CMK (cell line): Measurements from ENCODE around the gene SAE1.

ENCODE experiments used
- DNase-seq: peaks from one replicate; pipeline ENCODE4 v3.0.0-alpha.2; 2010; ENCODE audit warnings: low read depth

Gene SAE1

GRCh38 chr19:47221080-47221841, 90.6 kb downstream of the SAE1 start:
- DNase-seq = no peak

GRCh38 chr19:47221890-47222289, 91.3 kb downstream of the SAE1 start:
- no peak for DNase-seq

GRCh38 chr19:47225746-47226425, 95.3 kb downstream of the SAE1 start:
- DNase-seq = peak; percentile 79

- DNase-seq = peak; percentile 96
Measured at GRCh38 chr19:47226426-47227351, 96.1 kb downstream of the SAE1 start.

GRCh38 chr19:47227352-47228167, 96.9 kb downstream of the SAE1 start:
- DNase-seq = peak; percentile 97

GRCh38 chr19:47228168-47228936, 97.7 kb downstream of the SAE1 start:
- peak; percentile 39 for DNase-seq

GRCh38 chr19:47228937-47229675, 98.5 kb downstream of the SAE1 start:
- DNase-seq = peak; percentile 61

GRCh38 chr19:47229676-47230053, 99.0 kb downstream of the SAE1 start:
- no peak for DNase-seq

GRCh38 chr19:47230054-47230920, 99.7 kb downstream of the SAE1 start:
- DNase-seq = peak; percentile 72

- no peak for DNase-seq
Measured at GRCh38 chr19:47230921-47231214, 100.2 kb downstream of the SAE1 start, which contains the start of gene BBC3. Gene BBC3 (minus strand): TSS chr19:47231199. CDS start chr19:47228431, 2,768 bp downstream.

- DNase-seq = peak; percentile 78
Measured at GRCh38 chr19:47231215-47232054, 100.8 kb downstream of the SAE1 start.

GRCh38 chr19:47232422-47233211, 102.0 kb downstream of the SAE1 start:
- DNase-seq = no peak

- no peak for DNase-seq
Measured at GRCh38 chr19:47236072-47236675, 105.5 kb downstream of the SAE1 start.

GRCh38 chr19:47239152-47239551, 108.5 kb downstream of the SAE1 start:
- DNase-seq = no peak

- DNase-seq = no peak
Measured at GRCh38 chr19:47239610-47240296, 109.1 kb downstream of the SAE1 start.

- DNase-seq = no peak
Measured at GRCh38 chr19:47240556-47240955, 109.9 kb downstream of the SAE1 start.
